ENCODE data around the gene ARPIN.

DNA sequence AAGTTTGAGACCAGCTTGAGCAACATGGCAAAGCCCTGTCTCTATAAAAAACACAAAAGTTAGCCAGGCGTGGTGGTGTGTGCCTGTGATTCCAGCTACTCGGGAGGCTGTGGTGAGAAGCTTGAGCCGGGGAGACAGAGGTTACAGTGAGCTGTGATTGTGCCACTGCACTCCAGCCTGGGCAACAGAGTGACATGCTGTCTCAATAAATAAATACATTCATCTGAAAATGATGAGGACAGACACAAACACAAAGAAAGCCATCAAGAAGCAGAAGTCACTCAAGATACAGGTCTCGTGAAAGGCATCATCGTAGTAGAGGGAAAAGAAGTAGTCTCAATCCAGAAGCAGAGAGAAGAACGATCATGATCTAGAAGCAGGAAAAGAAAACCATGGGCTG is 37.0 kb downstream of the ARPIN start:
- TF ChIP-seq USF1 (IDR thresholded peaks at IDR 0.05) (no peak), YY1 (IDR thresholded peaks at IDR 0.05; ENCODE audit: low read depth) (no peak), EP300 (IDR thresholded peaks at IDR 0.05; ENCODE audit: borderline replicate concordance) (no peak), MAX (IDR thresholded peaks at IDR 0.05) (no peak), EGR1 (IDR thresholded peaks at IDR 0.05) (no peak)
